A673 (cell line): ENCODE data around the gene MRPL20. TPM values are rescaled to one million over a fixed set of nuclear protein-coding genes. Genes with fewer than 3 reads are reported as not detected.

Experiments used
- BruUV-seq: library from RNA; stranded (reverse); fragments of 400-500 nt; replicated peaks from 2 replicates; lab custom pipeline; 2021; lab: Mats Ljungman, UMichigan
- CTCF ChIA-PET: fragments of 300-600 bp; sonication (Branson Sonifier 250); formaldehyde crosslinking; loops from one replicate; lab custom pipeline; 2022; ENCODE audit warnings: antibody characterized with exemption; lab: Charles Lee
- POLR2A ChIA-PET: fragments of 300-600 bp; sonication (Branson Sonifier 250); formaldehyde crosslinking; loops from one replicate; lab custom pipeline; 2022; ENCODE audit warnings: antibody characterized with exemption; ENCODE audit not compliant: low non-redundant PET; lab: Charles Lee
- DNase-seq: peaks from one replicate; pipeline ENCODE4 v3.0.0-alpha.2; 2015; ENCODE audit warnings: low spot score
- H3K27ac ChIP-seq: fragments of 200-600 bp; sonication (generic); 2 replicates; pipeline ENCODE4 v1.5.1; 2016; ENCODE audit warnings: mixed run types, low read depth, mild to moderate bottlenecking, mixed read lengths, antibody characterized with exemption, low read length; ENCODE audit not compliant: poor library complexity, severe bottlenecking
- H3K27me3 ChIP-seq: fragments of 200-600 bp; sonication (generic); replicated peaks from 2 replicates; pipeline ENCODE4 v1.6.1; 2017; ENCODE audit warnings: mixed run types, low read depth, mild to moderate bottlenecking, mixed read lengths, antibody characterized with exemption, low read length; ENCODE audit not compliant: insufficient read depth, poor library complexity
- H3K36me3 ChIP-seq: fragments of 200-600 bp; sonication (generic); 2 replicates; pipeline ENCODE4 v1.6.1; 2016; ENCODE audit warnings: mixed run types, mild to moderate bottlenecking, mixed read lengths, antibody characterized with exemption, low read length; ENCODE audit not compliant: insufficient read depth, poor library complexity, severe bottlenecking
- H3K4me1 ChIP-seq: fragments of 200-600 bp; sonication (generic); 2 replicates; pipeline ENCODE4 v1.6.1; 2017; ENCODE audit warnings: mixed run types, mild to moderate bottlenecking, mixed read lengths, antibody characterized with exemption, low read length; ENCODE audit not compliant: insufficient read depth, poor library complexity, severe bottlenecking
- H3K4me3 ChIP-seq: fragments of 200-600 bp; sonication (generic); 2 replicates; pipeline ENCODE4 v1.5.1; 2016; ENCODE audit warnings: low read depth, mixed run types, mild to moderate bottlenecking, mixed read lengths, low read length; ENCODE audit not compliant: poor library complexity, severe bottlenecking
- H3K9me3 ChIP-seq: fragments of 200-600 bp; sonication (generic); 2 replicates; pipeline ENCODE4 v1.6.1; 2016; ENCODE audit warnings: mixed run types, low read depth, mild to moderate bottlenecking, mixed read lengths, antibody characterized with exemption, low read length; ENCODE audit not compliant: poor library complexity, severe bottlenecking
- CTCF ChIP-seq: fragments of 300-800, 200-600 bp; sonication (generic); conservative IDR thresholded peaks from 2 replicates; pipeline ENCODE4 v1.5.1; 2017; ENCODE audit warnings: low read depth, mild to moderate bottlenecking, antibody characterized with exemption, low read length, moderate library complexity, mixed read lengths
- EZH2 ChIP-seq: fragments of 200-600 bp; sonication (generic); IDR thresholded peaks from 2 replicates; pipeline ENCODE4 v1.6.1; 2017; ENCODE audit warnings: borderline replicate concordance, low read depth, mild to moderate bottlenecking, mixed read lengths, antibody characterized with exemption, low read length; ENCODE audit not compliant: poor library complexity, severe bottlenecking
- intact Hi-C: fragments of 100-400 bp; cut with micrococcal nuclease; formaldehyde crosslinking; loops from one replicate; pipeline ENCODE4 v1.10.0; 2022; ENCODE audit not compliant: unreplicated experiment
- total RNA-seq: library from RNA; stranded (reverse); gene quantifications from 2 replicates; pipeline ENCODE4 v1.2.3, GENCODE V29; 2021

Gene MRPL20
- total RNA-seq, 1 experiment from 2014 or later, result 151 TPM

- Histone ChIP-seq H3K4me1 (no peaks in the 10 kb centered on the region), H3K9me3 (no peaks in the 10 kb centered on the region), H3K27ac (no peak overlapping the region), H3K27me3 (no peaks in the 10 kb centered on the region), H3K36me3 (peaks cover 98% of the 10 kb centered on the region), H3K4me3 (no peak overlapping the region)
- DNase-seq, result no peak
- no TSS peak for BruUV-seq
- TF ChIP-seq CTCF, result no peak
- TF ChIP-seq EZH2, result no peak
- CTCF ChIA-PET, result interaction anchor here (0.9 kb wide), 1 partner anchor 15 kb away, joined by 3 read pairs; no protein-coding TSS in a partner anchor
- intact Hi-C loops, result no loop called here
- POLR2A ChIA-PET, result interaction anchor here (0.7 kb wide), 1 partner anchor 15 kb away, joined by 3 read pairs; no protein-coding TSS in a partner anchor
These were observed 16.4 kb downstream of the MRPL20 start for GRCh38 chr1:1390675-1391074.

- Histone ChIP-seq H3K27me3 (no peaks in the 10 kb centered on the region), H3K9me3 (no peaks in the 10 kb centered on the region), H3K27ac (no peak overlapping the region), H3K36me3 (peaks cover 76% of the 10 kb centered on the region), H3K4me3 (no peak overlapping the region), H3K4me1 (no peaks in the 10 kb centered on the region)
- CTCF ChIA-PET, result interaction anchor here (0.6 kb wide), 1 partner anchor 134 kb away, joined by 3 read pairs; no protein-coding TSS in a partner anchor
- intact Hi-C loops, result no loop called here
- POLR2A ChIA-PET, result no interaction called here
- no peak for DNase-seq
- no peak for TF ChIP-seq CTCF
- no peak for TF ChIP-seq EZH2
- BruUV-seq, result no TSS peak
These were observed 19.0 kb downstream of the MRPL20 start for GRCh38 chr1:1388078-1388472.

GRCh38 chr1:1387098-1388077, 19.7 kb downstream of the MRPL20 start:
- no peak for DNase-seq
- ChIA-PET CTCF (no interaction called here), POLR2A (no interaction called here)
- intact Hi-C loops, result no loop called here
- Histone ChIP-seq H3K27me3 (no peaks in the 10 kb centered on the region), H3K36me3 (peaks cover 69% of the 10 kb centered on the region), H3K27ac (no peak overlapping the region), H3K4me1 (no peaks in the 10 kb centered on the region), H3K9me3 (no peaks in the 10 kb centered on the region), H3K4me3 (no peak overlapping the region)
- no peak for TF ChIP-seq EZH2
- TF ChIP-seq CTCF, result no peak
- BruUV-seq, result no TSS peak
